Stomach (tissue), 9 donors: ENCODE measurements around the gene PPM1G. TPM values are rescaled to one million over a fixed set of nuclear protein-coding genes. Genes with fewer than 3 reads are reported as not detected.
"Not testable (repeated sequence)": the region's sequence is repeated elsewhere in the genome, so short reads cannot be mapped to it uniquely, and the experiment has no call there.

Experiments used
- DNase-seq, 2 donors: peaks; one replicate each; pipeline versions ENCODE4 v3.0.0 to v3.0.0-alpha.2; 2013 to 2019
- H3K27ac ChIP-seq, 5 donors: fragments of 200-600 bp in 4 of 5; sonication (generic) in 4 of 5; one replicate each; pipeline ENCODE4 v1.5.1; 2013 to 2019; ENCODE audit warnings: mild to moderate bottlenecking in 1 of 5, moderate library complexity in 1 of 5
- H3K27me3 ChIP-seq, 3 donors: fragments of 200-600 bp; sonication (generic); one replicate each; pipeline ENCODE4 v1.5.1; 2017 to 2019; ENCODE audit warnings: mixed run types in 1 of 3
- H3K36me3 ChIP-seq, 4 donors: fragments of 200-600 bp; sonication (generic); 1 replicate in 3 of 4; 2 replicates in 1 of 4; pipeline ENCODE4 v1.5.1; 2016 to 2019
- H3K4me1 ChIP-seq, 4 donors: fragments of 200-600 bp; sonication (generic); one replicate each; pipeline ENCODE4 v1.5.1; 2016 to 2019
- H3K4me3 ChIP-seq, 4 donors: fragments of 200-600 bp; sonication (generic) in 3 of 4; one replicate each; pipeline ENCODE4 v1.5.1; 2016 to 2019; ENCODE audit warnings: mild to moderate bottlenecking in 1 of 4
- H3K9me3 ChIP-seq, 4 donors: fragments of 200-600 bp; sonication (generic); one replicate each; pipeline ENCODE4 v1.5.1; 2016 to 2019
- EP300 ChIP-seq: sonication (generic); formaldehyde crosslinking; IDR thresholded peaks from one replicate; pipeline ENCODE4 v1.6.1; 2017; ENCODE audit warnings: antibody characterized with exemption
- POLR2A ChIP-seq, 4 donors: fragments of 450-650 bp; IDR thresholded peaks; one replicate each; pipeline ENCODE4 v1.6.1; 2016; ENCODE audit warnings: antibody characterized with exemption in 4 of 4, control low read depth in 2 of 4, mild to moderate bottlenecking in 1 of 4, moderate library complexity in 1 of 4
- POLR2AphosphoS5 ChIP-seq, 3 donors: sonication (generic); formaldehyde crosslinking; IDR thresholded peaks; one replicate each; pipeline ENCODE4 v1.6.1; 2016; ENCODE audit warnings: antibody characterized with exemption in 3 of 3
- WGBS, 5 donors: extraction: QIAGEN DNeasy Blood & Tissue Kit in 3 of 5; methylation state at CpG; one replicate each; pipeline versions ENCODE4 v1.1.5 to v1.1.7; 2013 to 2018; 5-methylcytosine and 5-hydroxymethylcytosine counted together
- intact Hi-C: fragments of 100-400 bp; cut with DNase I; formaldehyde crosslinking; loops from one replicate; pipeline ENCODE4 v1.15.1; 2023; ENCODE audit warnings: low total_unique reads
- polyA plus RNA-seq, 3 donors: library from polyadenylated mRNA; stranded (reverse); fragments of 200-250 nt; gene quantifications; one replicate each; pipeline ENCODE4 v1.2.3, GENCODE V29; 2013
- total RNA-seq, 5 donors: library from RNA; depleted of rRNA; stranded (reverse); fragments of >200 nt; gene quantifications; one replicate each; pipeline versions ENCODE4 v1.1.0 to v1.2.3, GENCODE V29; 2014 to 2016
- TF ChIP-seq, protein P1 (sequence below), 7 experiments: fragments of 450-650 bp in 4 of 7; fragments of 200-600 bp in 3 of 7; sonication (generic) in 3 of 7; IDR thresholded peaks; one replicate each; pipeline ENCODE4 v1.5.1; 2016 to 2019; ENCODE audit warnings: antibody characterized with exemption in 7 of 7, control low read depth in 2 of 7, mild to moderate bottlenecking in 1 of 7
- donor health status: healthy with polysubstance abuse.
- donor health status: Bipolar disorder and iron deficiency.
- donor health status: healthy.

The PPM1G gene
- total and polyA plus RNA-seq, 8 donors = 10.5 to 49.8 (median 43.6) TPM

DNA sequence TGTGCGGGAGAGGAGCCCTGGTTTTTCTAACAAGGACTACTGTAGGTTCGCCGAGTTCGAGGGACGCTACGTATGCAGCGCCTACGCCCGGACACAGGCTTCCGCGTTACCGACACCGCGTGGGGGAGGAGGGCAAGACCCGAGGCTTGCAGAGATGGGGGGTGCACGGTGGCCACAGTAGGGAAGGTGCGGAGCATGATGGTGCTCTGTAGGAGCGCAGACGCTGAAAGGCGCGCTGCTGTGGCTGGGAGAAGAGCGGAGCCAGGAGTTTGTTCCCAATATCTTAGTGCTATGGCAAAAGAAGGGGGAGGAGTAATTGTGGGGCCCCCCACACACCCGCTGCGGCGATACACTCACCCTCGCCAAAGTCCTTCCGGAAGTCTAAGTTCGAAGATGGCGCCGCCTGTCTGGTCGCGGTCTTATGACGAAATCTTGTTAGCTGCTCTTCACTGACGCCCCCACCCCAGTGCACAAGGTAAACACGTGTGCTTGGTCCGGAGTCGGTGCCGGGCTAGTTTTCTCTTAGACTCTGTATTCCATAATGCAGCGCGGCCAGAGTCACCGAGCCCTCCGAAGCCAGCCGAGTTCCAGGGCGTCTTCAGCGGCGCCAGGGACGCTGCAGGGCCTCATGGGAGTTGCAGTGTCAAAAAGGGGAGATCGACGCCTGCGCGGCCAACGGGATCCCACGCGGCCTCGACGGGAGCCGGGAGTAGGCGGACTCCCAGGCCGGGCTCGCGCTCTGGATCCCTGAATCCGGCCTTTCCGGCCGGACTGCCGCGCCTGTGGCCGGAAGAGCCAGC, 52.8 kb downstream of the PPM1G start, which contains the start of gene GTF3C2:
GTF3C2 (minus strand) TSS at position 383 of the 800 bp plus-strand sequence. CDS start 13,210 bp downstream, outside the sequence.
- 0% methylated on average over 53 to 67 of the region's 67 CpGs for WGBS, 5 donors
- intact Hi-C loops = no loop called here
- Histone ChIP-seq H3K4me3 (peak within 1 kb of the TSS; percentile 92 to 99 (median 96)), H3K27ac (peak within 1 kb of the TSS; percentile 90 to 97 (median 94)), H3K9me3 (no peaks in the 10 kb centered on the region), H3K36me3 (no peaks in the 10 kb centered on the region), H3K27me3 (no peaks in the 10 kb centered on the region), H3K4me1 (peaks cover 24 to 59% (median 50%) of the 10 kb centered on the region in 4 donors)
- DNase-seq = peak; percentile 95 to 99
- TF ChIP-seq POLR2AphosphoS5 (IDR thresholded peaks at IDR 0.05) (peak; percentile 26 to 89 (median 77)), POLR2A (IDR thresholded peaks at IDR 0.05) (peak in 1 of 4 donors; percentile 62), EP300 (no peak)
- TF ChIP-seq, protein P1, sequence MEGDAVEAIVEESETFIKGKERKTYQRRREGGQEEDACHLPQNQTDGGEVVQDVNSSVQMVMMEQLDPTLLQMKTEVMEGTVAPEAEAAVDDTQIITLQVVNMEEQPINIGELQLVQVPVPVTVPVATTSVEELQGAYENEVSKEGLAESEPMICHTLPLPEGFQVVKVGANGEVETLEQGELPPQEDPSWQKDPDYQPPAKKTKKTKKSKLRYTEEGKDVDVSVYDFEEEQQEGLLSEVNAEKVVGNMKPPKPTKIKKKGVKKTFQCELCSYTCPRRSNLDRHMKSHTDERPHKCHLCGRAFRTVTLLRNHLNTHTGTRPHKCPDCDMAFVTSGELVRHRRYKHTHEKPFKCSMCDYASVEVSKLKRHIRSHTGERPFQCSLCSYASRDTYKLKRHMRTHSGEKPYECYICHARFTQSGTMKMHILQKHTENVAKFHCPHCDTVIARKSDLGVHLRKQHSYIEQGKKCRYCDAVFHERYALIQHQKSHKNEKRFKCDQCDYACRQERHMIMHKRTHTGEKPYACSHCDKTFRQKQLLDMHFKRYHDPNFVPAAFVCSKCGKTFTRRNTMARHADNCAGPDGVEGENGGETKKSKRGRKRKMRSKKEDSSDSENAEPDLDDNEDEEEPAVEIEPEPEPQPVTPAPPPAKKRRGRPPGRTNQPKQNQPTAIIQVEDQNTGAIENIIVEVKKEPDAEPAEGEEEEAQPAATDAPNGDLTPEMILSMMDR (IDR thresholded peaks at IDR 0.05) = peak in 3 of 7 experiments; percentile 8 to 22 (median 15)

DNA sequence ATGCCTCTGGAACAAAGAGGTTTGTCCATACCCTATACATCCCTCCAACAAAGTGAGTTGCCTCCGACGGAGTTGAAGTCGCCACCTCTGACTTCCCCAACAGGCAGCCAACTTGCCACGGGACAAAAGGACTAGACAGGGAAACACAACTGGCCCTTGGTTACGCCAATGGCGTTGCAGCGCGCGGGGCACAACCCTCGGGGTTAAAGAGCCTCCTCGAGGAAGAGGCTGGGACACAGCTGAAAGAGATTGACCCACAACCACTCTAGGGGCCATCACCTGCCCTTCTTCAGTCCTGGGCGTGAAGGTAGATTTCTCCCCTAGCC, 53.4 kb downstream of the PPM1G start:
- WGBS, 5 donors = 0 to 2% (median 1%) methylated on average over 12 of the region's 12 CpGs
- H3K36me3 ChIP-seq = no peaks in the 10 kb centered on the region
- H3K27ac ChIP-seq = peak overlapping the region; percentile 90 to 97 (median 94)
- no peaks in the 10 kb centered on the region for H3K27me3 ChIP-seq
- peaks cover 24 to 65% (median 53%) of the 10 kb centered on the region in 4 donors for H3K4me1 ChIP-seq
- intact Hi-C loops = no loop called here
- DNase-seq = peak; percentile 43 to 68
- TF ChIP-seq, protein P1 (IDR thresholded peaks at IDR 0.05) = no peak
- TF ChIP-seq EP300 (no peak), POLR2AphosphoS5 (IDR thresholded peaks at IDR 0.05) (no peak), POLR2A (IDR thresholded peaks at IDR 0.05) (no peak)
- H3K9me3 ChIP-seq = no peaks in the 10 kb centered on the region
- H3K4me3 ChIP-seq = peak overlapping the region; percentile 92 to 99 (median 96)

DNA sequence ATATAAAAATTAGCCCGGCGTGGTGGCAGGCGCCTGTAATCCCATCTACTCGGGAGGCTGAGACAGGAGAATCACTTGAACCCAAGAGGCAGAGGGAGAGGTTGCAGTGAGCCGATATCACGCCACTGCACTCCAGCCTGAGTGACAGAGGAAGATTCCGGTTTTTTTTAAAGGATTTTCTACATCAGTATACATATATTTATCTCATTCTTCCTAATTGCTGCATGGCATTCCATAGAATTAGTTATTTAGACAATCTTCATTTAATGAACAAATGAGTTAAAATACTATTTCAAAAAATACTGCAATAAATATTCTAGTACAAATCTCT, 54.8 kb downstream of the PPM1G start:
- 71 to 92% (median 89%) methylated on average over 7 of the region's 7 CpGs for WGBS, 5 donors
- no peaks in the 10 kb centered on the region for H3K27me3 ChIP-seq
- no peak for DNase-seq
- peaks cover 24 to 76% (median 60%) of the 10 kb centered on the region in 4 donors for H3K4me1 ChIP-seq
- peak overlapping the region in 1 of 5 donors; percentile 18 for H3K27ac ChIP-seq
- intact Hi-C loops = no loop called here
- H3K4me3 ChIP-seq = no peak overlapping the region
- peaks cover 0 to 6% (median 3%) of the 10 kb centered on the region in 4 donors for H3K36me3 ChIP-seq
- no peaks in the 10 kb centered on the region for H3K9me3 ChIP-seq
- TF ChIP-seq POLR2AphosphoS5 (IDR thresholded peaks at IDR 0.05) = no peak
- TF ChIP-seq EP300 = no peak
- TF ChIP-seq, protein P1 (IDR thresholded peaks at IDR 0.05) = no peak
- no peak for TF ChIP-seq POLR2A (IDR thresholded peaks at IDR 0.05)

DNA sequence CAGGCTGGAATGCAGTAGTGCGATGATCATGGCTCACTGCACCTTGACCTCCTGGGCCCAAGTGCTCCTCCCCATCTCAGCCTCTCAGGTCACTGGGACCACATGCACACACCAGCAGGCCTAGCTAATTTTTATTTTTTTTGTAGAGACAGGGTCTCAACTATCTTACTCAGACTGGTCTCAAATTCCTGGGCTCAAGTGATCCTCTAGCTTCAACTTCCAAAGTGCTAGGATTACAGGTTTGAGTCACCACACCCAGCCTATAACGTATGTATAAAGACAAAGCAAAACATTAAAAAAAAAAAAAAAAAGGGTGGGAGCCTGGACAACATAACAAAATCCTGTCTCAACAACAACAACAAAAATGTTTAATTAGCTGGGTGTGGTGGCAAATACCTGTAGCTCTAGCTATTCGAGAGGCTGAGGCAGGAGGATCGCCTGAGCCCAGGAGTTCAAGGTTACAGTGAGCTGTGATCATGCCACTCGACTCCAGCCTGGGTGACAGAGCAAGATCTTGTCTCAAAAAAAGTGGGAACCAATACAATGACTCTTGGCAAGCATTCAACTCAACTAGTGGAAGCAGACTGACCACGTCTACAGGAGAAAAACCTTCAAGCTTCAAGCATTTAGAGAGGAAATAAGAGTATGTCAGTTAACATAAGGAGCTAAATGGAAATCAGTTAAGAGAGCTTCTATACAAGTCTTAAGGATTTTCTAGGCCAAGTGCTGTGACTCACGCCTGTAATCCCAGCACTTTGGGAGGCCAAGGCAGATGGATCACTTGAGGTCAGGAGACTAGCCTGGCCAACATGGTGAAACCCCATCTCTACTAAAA, 55.4 kb downstream of the PPM1G start:
- Histone ChIP-seq H3K9me3 (no peaks in the 10 kb centered on the region), H3K27me3 (no peaks in the 10 kb centered on the region), H3K27ac (peak overlapping the region in 1 of 5 donors; percentile 18), H3K36me3 (peaks cover 0 to 10% (median 3%) of the 10 kb centered on the region in 4 donors), H3K4me1 (peaks cover 24 to 76% (median 60%) of the 10 kb centered on the region in 4 donors), H3K4me3 (no peak overlapping the region)
- TF ChIP-seq, protein P1 (IDR thresholded peaks at IDR 0.05) = no peak
- TF ChIP-seq POLR2A (IDR thresholded peaks at IDR 0.05) (no peak), POLR2AphosphoS5 (IDR thresholded peaks at IDR 0.05) (no peak), EP300 (no peak)
- no peak for DNase-seq
- intact Hi-C loops = no loop called here
- WGBS, 5 donors = 65 to 76% (median 71%) methylated on average over 7 of the region's 7 CpGs

DNA sequence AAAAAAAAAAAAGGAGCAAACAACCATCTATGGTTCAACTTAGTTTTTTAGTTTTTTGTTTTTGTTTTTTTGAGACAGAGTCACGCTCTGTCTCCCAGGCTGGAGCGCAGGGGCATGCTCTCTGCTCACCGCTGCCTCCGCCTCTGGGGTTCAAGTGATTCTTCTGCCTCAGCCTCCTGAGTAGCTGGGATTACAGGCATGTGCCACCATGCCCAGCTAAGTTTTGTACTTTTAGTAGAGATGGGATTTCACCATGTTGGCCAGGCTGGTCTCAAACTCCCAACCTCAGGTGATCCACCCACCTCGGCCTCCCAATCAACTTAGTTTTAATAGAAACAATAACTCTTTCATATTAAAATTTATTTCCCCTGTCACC, 56.0 kb downstream of the PPM1G start:
- H3K4me1 ChIP-seq = peaks cover 24 to 74% (median 59%) of the 10 kb centered on the region in 4 donors
- H3K27ac ChIP-seq, H3K9me3 ChIP-seq, H3K36me3 ChIP-seq, DNase-seq, H3K4me3 ChIP-seq, intact Hi-C loops, H3K27me3 ChIP-seq: not testable (repeated sequence)
- WGBS, 5 donors = 93 to 97% (median 96%) methylated on average over 5 of the region's 5 CpGs
